AG09309 (cell line): ENCODE results near the gene DLG2.

Source experiments
- DNase-seq: peaks from one replicate; pipeline ENCODE4 v3.0.0-alpha.2; 2010; ENCODE audit warnings: low read depth
- H3K4me3 ChIP-seq: 2 replicates; pipeline ENCODE4 v1.5.1; 2011; ENCODE audit warnings: mild to moderate bottlenecking, low read depth, low read length, moderate library complexity; ENCODE audit not compliant: control insufficient read depth
- TF ChIP-seq, protein P1 (sequence below): IDR thresholded peaks from 2 replicates; pipeline ENCODE4 v1.5.1; 2011; ENCODE audit warnings: mild to moderate bottlenecking, low read depth, low read length, inconsistent platforms; ENCODE audit not compliant: insufficient read depth, control insufficient read depth; ENCODE audit errors: missing control alignments

Gene DLG2

GRCh38 chr11:83881428-83881827 lies 1745.7 kb downstream of the DLG2 start:
- no peak overlapping the region for H3K4me3 ChIP-seq
- no peak for DNase-seq
- TF ChIP-seq, protein P1, sequence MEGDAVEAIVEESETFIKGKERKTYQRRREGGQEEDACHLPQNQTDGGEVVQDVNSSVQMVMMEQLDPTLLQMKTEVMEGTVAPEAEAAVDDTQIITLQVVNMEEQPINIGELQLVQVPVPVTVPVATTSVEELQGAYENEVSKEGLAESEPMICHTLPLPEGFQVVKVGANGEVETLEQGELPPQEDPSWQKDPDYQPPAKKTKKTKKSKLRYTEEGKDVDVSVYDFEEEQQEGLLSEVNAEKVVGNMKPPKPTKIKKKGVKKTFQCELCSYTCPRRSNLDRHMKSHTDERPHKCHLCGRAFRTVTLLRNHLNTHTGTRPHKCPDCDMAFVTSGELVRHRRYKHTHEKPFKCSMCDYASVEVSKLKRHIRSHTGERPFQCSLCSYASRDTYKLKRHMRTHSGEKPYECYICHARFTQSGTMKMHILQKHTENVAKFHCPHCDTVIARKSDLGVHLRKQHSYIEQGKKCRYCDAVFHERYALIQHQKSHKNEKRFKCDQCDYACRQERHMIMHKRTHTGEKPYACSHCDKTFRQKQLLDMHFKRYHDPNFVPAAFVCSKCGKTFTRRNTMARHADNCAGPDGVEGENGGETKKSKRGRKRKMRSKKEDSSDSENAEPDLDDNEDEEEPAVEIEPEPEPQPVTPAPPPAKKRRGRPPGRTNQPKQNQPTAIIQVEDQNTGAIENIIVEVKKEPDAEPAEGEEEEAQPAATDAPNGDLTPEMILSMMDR: no peak

DNA sequence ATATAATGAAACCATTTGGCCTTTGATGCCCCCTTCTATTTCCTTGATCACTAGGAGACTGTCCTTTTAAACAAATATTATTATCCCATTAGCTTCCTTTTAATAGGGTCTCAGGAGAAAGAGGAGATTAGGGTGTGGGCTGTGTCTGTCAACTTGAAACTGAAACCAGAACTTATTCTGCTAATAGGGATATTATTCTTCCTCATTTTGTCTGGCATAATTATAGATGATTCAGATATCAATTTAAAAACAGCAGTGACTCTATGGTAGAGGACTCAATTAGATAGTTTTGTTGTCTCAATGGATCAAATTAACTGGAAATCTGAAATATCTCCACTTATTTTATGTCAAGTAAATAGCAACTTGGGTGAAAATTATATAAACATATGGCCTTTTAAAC lies 1756.1 kb downstream of the DLG2 start:
- TF ChIP-seq, protein P1: no peak
- no peak for DNase-seq
- no peak overlapping the region for H3K4me3 ChIP-seq

- no peak overlapping the region for H3K4me3 ChIP-seq
- TF ChIP-seq, protein P1: no peak
- no peak for DNase-seq
Measured at GRCh38 chr11:83866655-83867054, 1760.5 kb downstream of the DLG2 start.

GRCh38 chr11:83865636-83866461 lies 1761.3 kb downstream of the DLG2 start:
- TF ChIP-seq, protein P1: no peak
- DNase-seq: no peak
- H3K4me3 ChIP-seq: no peak overlapping the region

DNA sequence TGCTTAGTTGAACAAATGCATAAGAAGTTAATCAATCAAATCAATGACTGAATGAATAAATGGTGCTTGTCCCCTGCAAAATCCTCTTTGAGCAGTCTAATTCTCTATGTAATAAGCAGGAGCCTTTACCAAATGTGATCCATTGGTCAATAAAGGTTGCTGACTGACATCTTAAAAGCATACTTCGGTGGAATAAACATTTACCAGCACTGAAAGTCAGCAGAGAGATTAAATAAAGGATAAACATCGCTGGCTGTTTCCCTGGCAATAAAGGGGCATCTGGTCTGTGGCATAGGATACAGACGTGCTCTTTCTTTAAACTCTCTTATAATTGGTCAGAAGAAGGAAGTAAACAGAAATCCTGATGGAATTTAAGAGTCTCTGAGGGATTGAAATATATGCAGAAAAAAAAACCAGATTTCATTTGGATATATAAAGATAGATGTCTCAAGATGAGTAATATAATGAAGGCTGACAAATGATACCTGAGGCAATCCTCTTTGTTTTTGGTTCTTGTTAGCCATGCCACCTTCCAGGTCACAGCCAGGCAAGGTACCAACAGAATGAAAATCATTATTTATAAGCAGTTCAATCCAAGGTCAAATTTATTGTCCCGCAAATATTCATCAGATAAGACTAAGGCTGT lies 1762.6 kb downstream of the DLG2 start:
- TF ChIP-seq, protein P1: no peak
- no peak for DNase-seq
- no peak overlapping the region for H3K4me3 ChIP-seq

DNA sequence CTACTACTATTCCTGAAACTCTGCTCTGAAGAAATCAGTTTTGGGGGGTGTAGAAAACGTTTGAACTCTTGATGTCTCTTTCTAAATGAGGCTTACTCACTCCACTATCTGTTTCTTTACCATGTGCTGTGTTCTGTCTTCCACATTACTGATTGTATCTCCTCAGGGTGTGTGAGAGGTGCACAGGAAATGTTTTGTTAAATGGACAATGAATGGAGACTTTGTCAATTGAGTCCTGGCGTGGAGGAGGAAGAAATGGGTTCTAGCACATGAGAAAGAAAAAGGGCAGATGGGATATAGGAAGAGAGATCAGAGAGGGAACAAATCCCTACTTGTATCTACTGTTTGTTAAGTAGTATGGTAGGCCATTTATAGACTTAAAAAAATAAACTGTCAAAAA lies 1763.9 kb downstream of the DLG2 start:
- DNase-seq: no peak
- TF ChIP-seq, protein P1: no peak
- no peak overlapping the region for H3K4me3 ChIP-seq
